ENCODE measurements around the gene TSPAN3. TPM values are rescaled to one million over a fixed set of nuclear protein-coding genes. Genes with fewer than 3 reads are reported as not detected.

Gene TSPAN3
- total RNA-seq, 4 donors from 2014 or later = 229 to 361 (median 341) TPM

- DNase-seq (no peak), ATAC-seq (no peak)
- peak overlapping the region in 1 of 4 donors; percentile 67 for H3K27ac ChIP-seq
- H3K4me3 ChIP-seq = no peak overlapping the region
- no peaks in the 10 kb centered on the region for H3K27me3 ChIP-seq
- intact Hi-C loops (cut with DNase I; ENCODE audit: low total_unique reads) = no loop called here
- H3K9me3 ChIP-seq = no peaks in the 10 kb centered on the region
- in situ Hi-C loops (cut with MboI; ENCODE audit: low sequenced_read_pairs in 4 of 4) = no loop called here
- H3K36me3 ChIP-seq = peaks cover 0 to 47% of the 10 kb centered on the region in 2 donors
- no peak for TF ChIP-seq POLR2A (IDR thresholded peaks at IDR 0.05)
- no peak for TF ChIP-seq CTCF (IDR thresholded peaks at IDR 0.05 in 4 of 5, conservative IDR thresholded peaks at IDR 0.05 in 1 of 5)
- peaks cover 8 to 28% of the 10 kb centered on the region in 2 donors for H3K4me1 ChIP-seq
Measured at GRCh38 chr15:77048135-77048876, 22.6 kb downstream of the TSPAN3 start.

GRCh38 chr15:77046704-77047412 is 24.1 kb downstream of the TSPAN3 start:
- H3K9me3 ChIP-seq = no peaks in the 10 kb centered on the region
- intact Hi-C loops (cut with DNase I; ENCODE audit: low total_unique reads) = no loop called here
- in situ Hi-C loops (cut with MboI; ENCODE audit: low sequenced_read_pairs in 4 of 4) = no loop called here

GRCh38 chr15:77045985-77046384 is 24.9 kb downstream of the TSPAN3 start:
- peaks cover 8 to 26% of the 10 kb centered on the region in 2 donors for H3K4me1 ChIP-seq
- no peak overlapping the region for H3K4me3 ChIP-seq
- H3K27ac ChIP-seq = peak overlapping the region in 3 of 4 donors; percentile 6 to 67 (median 64)
- DNase-seq = no peak
- in situ Hi-C loops (cut with MboI; ENCODE audit: low sequenced_read_pairs in 4 of 4) = no loop called here
- H3K36me3 ChIP-seq = peaks cover 0 to 34% of the 10 kb centered on the region in 2 donors
- no peaks in the 10 kb centered on the region for H3K9me3 ChIP-seq
- TF ChIP-seq CTCF (IDR thresholded peaks at IDR 0.05 in 4 of 5, conservative IDR thresholded peaks at IDR 0.05 in 1 of 5) (no peak), POLR2A (IDR thresholded peaks at IDR 0.05) (no peak)
- H3K27me3 ChIP-seq = no peaks in the 10 kb centered on the region
- ATAC-seq = no peak
- intact Hi-C loops (cut with DNase I; ENCODE audit: low total_unique reads) = no loop called here

More at GRCh38 chr15:77046704-77047412, 24.1 kb downstream of the TSPAN3 start:
- ATAC-seq (peak; percentile 77 to 79), DNase-seq (peak in 1 of 2 donors; percentile 31)
- H3K4me3 ChIP-seq = no peak overlapping the region
- peaks cover 8 to 24% of the 10 kb centered on the region in 2 donors for H3K4me1 ChIP-seq
- H3K27me3 ChIP-seq = no peaks in the 10 kb centered on the region
- H3K27ac ChIP-seq = peak overlapping the region; percentile 24 to 67 (median 53)
- TF ChIP-seq CTCF (IDR thresholded peaks at IDR 0.05 in 4 of 5, conservative IDR thresholded peaks at IDR 0.05 in 1 of 5) (no peak), POLR2A (IDR thresholded peaks at IDR 0.05) (no peak)
- H3K36me3 ChIP-seq = peaks cover 0 to 43% of the 10 kb centered on the region in 2 donors

- TF ChIP-seq POLR2A (IDR thresholded peaks at IDR 0.05) = no peak
- TF ChIP-seq CTCF (IDR thresholded peaks at IDR 0.05 in 4 of 5, conservative IDR thresholded peaks at IDR 0.05 in 1 of 5) = no peak
- Histone ChIP-seq H3K4me1 (peaks cover 8 to 29% of the 10 kb centered on the region in 2 donors), H3K36me3 (peaks cover 0 to 22% of the 10 kb centered on the region in 2 donors), H3K27me3 (no peaks in the 10 kb centered on the region), H3K9me3 (no peaks in the 10 kb centered on the region), H3K27ac (peak overlapping the region in 3 of 4 donors; percentile 29 to 63 (median 62)), H3K4me3 (no peak overlapping the region)
- intact Hi-C loops (cut with DNase I; ENCODE audit: low total_unique reads) = no loop called here
- DNase-seq (peak in 1 of 2 donors; percentile 19), ATAC-seq (peak in 1 of 2 donors; percentile 56)
- in situ Hi-C loops (cut with MboI; ENCODE audit: low sequenced_read_pairs in 4 of 4) = no loop called here
Measured at GRCh38 chr15:77044228-77045042, 26.5 kb downstream of the TSPAN3 start.

Measured in gastrocnemius medialis (tissue), 4 donors.